ENCODE measurements around the gene KBTBD4.
"Not testable (repeated sequence)": the region's sequence is repeated elsewhere in the genome, so short reads cannot be mapped to it uniquely, and the experiment has no call there.

Gene KBTBD4

GRCh38 chr11:47532597-47533213 is 46.1 kb downstream of the KBTBD4 start:
- DNase-seq (ENCODE audit: extremely low read depth, low read depth) = no peak
- no peak for TF ChIP-seq CTCF (IDR thresholded peaks at IDR 0.05; ENCODE audit: low read depth, low read length)

- no peak for DNase-seq (ENCODE audit: extremely low read depth, low read depth)
These were observed 47.1 kb downstream of the KBTBD4 start for GRCh38 chr11:47531666-47532065.

GRCh38 chr11:47530721-47531120 is 48.0 kb downstream of the KBTBD4 start:
- DNase-seq (ENCODE audit: extremely low read depth, low read depth) = not testable (repeated sequence)

More at GRCh38 chr11:47531666-47532065, 47.1 kb downstream of the KBTBD4 start:
- no peak for TF ChIP-seq CTCF (IDR thresholded peaks at IDR 0.05; ENCODE audit: low read depth, low read length)

GRCh38 chr11:47529951-47530350 is 48.8 kb downstream of the KBTBD4 start:
- TF ChIP-seq CTCF (IDR thresholded peaks at IDR 0.05; ENCODE audit: low read depth, low read length) = no peak
- no peak for DNase-seq (ENCODE audit: extremely low read depth, low read depth)

- TF ChIP-seq CTCF (IDR thresholded peaks at IDR 0.05; ENCODE audit: low read depth, low read length) = no peak
These were observed 51.6 kb downstream of the KBTBD4 start for GRCh38 chr11:47527186-47527585.

GRCh38 chr11:47526032-47526431 is 52.7 kb downstream of the KBTBD4 start:
- DNase-seq (ENCODE audit: extremely low read depth, low read depth) = not testable (repeated sequence)

More at GRCh38 chr11:47527186-47527585, 51.6 kb downstream of the KBTBD4 start:
- DNase-seq (ENCODE audit: extremely low read depth, low read depth) = no peak

GRCh38 chr11:47524291-47524874 is 54.4 kb downstream of the KBTBD4 start:
- no peak for DNase-seq (ENCODE audit: extremely low read depth, low read depth)
- no peak for TF ChIP-seq CTCF (IDR thresholded peaks at IDR 0.05; ENCODE audit: low read depth, low read length)

GRCh38 chr11:47523490-47524225 is 55.1 kb downstream of the KBTBD4 start:
- TF ChIP-seq CTCF (IDR thresholded peaks at IDR 0.05; ENCODE audit: low read depth, low read length) = no peak
- no peak for DNase-seq (ENCODE audit: extremely low read depth, low read depth)
